ENCODE results near the gene ADCY2. TPM values are rescaled to one million over a fixed set of nuclear protein-coding genes. Genes with fewer than 3 reads are reported as not detected.
"Not testable (repeated sequence)": the region's sequence is repeated elsewhere in the genome, so short reads cannot be mapped to it uniquely, and the experiment has no call there.

The ADCY2 gene
- total RNA-seq, 8 experiments from 2014 or later, result 0.09 to 83.3 (median 8.9) TPM

DNA sequence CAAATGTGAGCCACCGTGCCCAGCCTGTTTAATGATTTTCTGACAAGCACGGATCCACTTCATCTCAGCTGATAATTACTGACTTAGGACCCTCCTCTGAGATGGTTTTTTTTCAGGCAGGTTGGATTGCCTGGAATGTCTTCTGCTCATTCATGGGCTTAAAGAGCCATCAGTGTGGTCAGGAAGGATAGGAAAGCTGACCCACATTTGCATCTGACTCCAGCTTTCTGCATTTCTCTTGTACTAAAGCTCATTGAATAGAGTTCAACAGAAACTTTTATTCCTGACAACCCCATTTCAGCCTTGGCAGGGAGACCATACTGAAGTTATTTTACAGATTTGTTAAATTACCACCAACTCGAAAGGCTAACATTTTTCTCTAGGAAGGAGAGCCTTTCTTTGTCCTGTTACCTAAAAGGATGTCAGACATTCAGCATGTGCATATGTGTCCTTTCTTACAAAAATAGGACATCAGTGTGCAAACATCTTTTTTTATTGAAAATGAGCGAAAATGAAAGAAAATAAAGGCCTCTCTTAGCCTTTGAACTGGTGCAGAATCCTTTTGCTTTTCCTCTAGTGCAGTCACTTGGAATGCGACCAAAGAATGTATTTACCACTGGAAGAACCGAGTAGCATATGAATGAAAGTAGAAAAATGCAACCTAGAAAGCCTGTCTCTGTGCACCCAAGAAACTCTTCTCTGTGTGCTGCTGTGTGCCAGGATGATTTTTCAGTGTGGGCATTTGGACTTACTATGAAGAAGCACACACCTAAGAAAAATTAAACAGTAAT is 26.6 kb downstream of the ADCY2 start:
- Histone ChIP-seq H3K4me3 (no peak overlapping the region), H3K27ac (no peak overlapping the region), H3K4me1 (replicated peaks in 1 of 2) (peaks cover 16 to 21% of the 10 kb centered on the region in 2 donors)
- in situ Hi-C loops (cut with MboI; ENCODE audit: low pct_unique_long_range_greater_than_20kb in 2 of 9, low sequenced_read_pairs in 9 of 9, unreplicated experiment in 9 of 9), result loop anchor here in 1 of 9 experiments (25.0 kb wide), 1 partner anchor 340 kb away; no protein-coding TSS in a partner anchor
- 13 to 56% (median 25%) methylated on average over 1 to 6 of the region's 6 CpGs for WGBS, 10 experiments
- ATAC-seq (replicated peaks in 6 of 8), result peak in 5 of 8 experiments; percentile 12 to 73 (median 40)

DNA sequence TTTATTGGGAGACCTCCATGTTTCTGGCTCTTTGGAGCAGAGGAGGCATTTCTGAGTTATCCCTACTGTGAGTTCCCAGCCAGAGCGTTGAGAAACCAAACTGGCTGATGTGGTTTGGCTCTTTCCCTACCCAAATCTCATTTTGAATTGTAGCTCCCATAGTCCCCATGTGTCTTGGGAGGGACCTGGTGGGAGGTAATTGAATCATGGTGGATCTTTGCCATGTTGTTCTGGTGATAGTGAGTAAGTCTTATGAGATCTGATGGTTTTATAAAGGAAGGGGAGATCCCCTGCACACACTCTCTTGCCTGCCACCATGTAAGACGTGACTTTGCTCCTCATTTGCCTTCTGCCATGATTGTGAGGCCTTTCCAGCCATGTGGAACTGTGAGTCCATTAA is 27.3 kb downstream of the ADCY2 start:
- not testable (repeated sequence) for H3K4me3 ChIP-seq; H3K27ac ChIP-seq; ATAC-seq (replicated peaks in 6 of 8)
- in situ Hi-C loops (cut with MboI; ENCODE audit: low pct_unique_long_range_greater_than_20kb in 2 of 9, low sequenced_read_pairs in 9 of 9, unreplicated experiment in 9 of 9), result loop anchor here in 1 of 9 experiments (25.0 kb wide), 1 partner anchor 339 kb away; no protein-coding TSS in a partner anchor
- peaks cover 16 to 19% of the 10 kb centered on the region in 2 donors for H3K4me1 ChIP-seq (replicated peaks in 1 of 2)
- 29 to 50% (median 40%) methylated on average over 1 of the region's 2 CpGs; no CpG with 5 or more reads in 7 of the 10 experiments for WGBS, 10 experiments

DNA sequence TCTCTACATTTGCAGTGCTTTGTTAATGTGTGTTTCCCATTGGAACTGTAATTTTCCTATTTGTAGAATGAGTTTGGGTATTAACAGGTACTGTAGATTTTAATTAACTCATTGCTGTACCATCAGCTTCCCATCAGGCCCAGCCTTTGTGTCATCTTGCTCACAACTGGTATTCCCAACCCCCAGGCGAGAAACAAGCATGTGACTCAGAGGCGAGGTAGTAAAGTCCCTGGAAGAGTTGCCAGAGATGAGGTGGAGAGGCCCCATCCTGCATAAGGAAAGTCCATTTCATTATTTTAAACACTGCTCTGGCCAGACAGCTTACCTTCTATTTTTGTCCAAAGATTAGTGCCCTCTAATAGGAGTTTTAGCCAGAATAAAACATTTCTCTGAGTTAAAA is 29.9 kb downstream of the ADCY2 start:
- H3K4me3 ChIP-seq, result no peak overlapping the region

DNA sequence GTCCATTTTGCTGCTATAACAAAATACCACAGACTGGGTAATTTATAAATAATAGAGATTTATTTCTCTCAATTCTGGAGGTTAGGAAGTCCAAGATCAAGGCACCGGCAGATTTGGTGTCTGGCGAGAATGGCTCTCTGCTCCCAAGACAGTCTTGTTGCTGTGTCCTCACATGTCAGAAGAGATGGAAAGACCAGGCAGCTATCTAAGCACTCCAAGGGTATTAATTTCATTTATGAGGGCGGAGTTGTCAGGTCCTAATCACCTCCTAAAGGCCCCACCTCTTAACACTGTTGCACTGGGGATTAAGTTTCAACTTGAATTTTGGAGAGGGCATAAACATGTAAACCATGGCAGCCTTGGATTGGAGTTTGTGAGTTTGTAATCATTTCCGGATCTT is 30.3 kb downstream of the ADCY2 start:
- Histone ChIP-seq H3K4me1 (replicated peaks in 1 of 2) (peaks cover 10 to 13% of the 10 kb centered on the region in 2 donors), H3K27ac (no peak overlapping the region), H3K4me3 (no peak overlapping the region)
- WGBS, 10 experiments, result 60 to 100% (median 90%) methylated on average over 2 to 3 of the region's 4 CpGs; no CpG with 5 or more reads in 3 of the 10 experiments
- ATAC-seq (replicated peaks in 6 of 8), result no peak
- in situ Hi-C loops (cut with MboI; ENCODE audit: low pct_unique_long_range_greater_than_20kb in 2 of 9, low sequenced_read_pairs in 9 of 9, unreplicated experiment in 9 of 9), result no loop called here

More for the DNA sequence above, 29.9 kb downstream of the ADCY2 start:
- in situ Hi-C loops (cut with MboI; ENCODE audit: low pct_unique_long_range_greater_than_20kb in 2 of 9, low sequenced_read_pairs in 9 of 9, unreplicated experiment in 9 of 9), result no loop called here
- peaks cover 14 to 17% of the 10 kb centered on the region in 2 donors for H3K4me1 ChIP-seq (replicated peaks in 1 of 2)
- ATAC-seq (replicated peaks in 6 of 8), result no peak
- H3K27ac ChIP-seq, result no peak overlapping the region
- WGBS, 10 experiments, result 10 to 100% (median 90%) methylated on average over 1 to 2 of the region's 2 CpGs; no CpG with 5 or more reads in 5 of the 10 experiments

DNA sequence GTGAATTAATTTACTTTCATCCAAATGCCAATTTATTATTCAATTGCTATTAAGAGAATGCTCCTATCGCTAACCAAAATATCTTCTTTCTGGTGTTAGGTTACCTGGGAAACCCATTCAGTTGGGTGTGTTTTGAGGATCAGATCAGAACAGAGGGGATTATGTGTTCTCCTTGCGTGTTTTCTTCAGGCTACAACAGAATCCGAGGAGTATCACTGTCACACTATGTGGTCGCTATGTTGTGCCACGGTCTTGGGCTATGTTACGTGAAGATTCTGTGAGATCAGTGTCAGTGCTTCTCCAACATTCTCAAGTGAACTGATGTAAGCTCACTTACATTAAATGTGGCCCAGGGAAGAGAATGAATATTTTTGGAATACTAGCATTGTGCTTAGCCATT is 39.0 kb downstream of the ADCY2 start:
- peak in 1 of 8 experiments; percentile 62 for ATAC-seq (replicated peaks in 6 of 8)
- WGBS, 10 experiments, result 0 to 100% (median 83%) methylated on average over 1 to 6 of the region's 6 CpGs; no CpG with 5 or more reads in 1 of the 10 experiments
- in situ Hi-C loops (cut with MboI; ENCODE audit: low pct_unique_long_range_greater_than_20kb in 2 of 9, low sequenced_read_pairs in 9 of 9, unreplicated experiment in 9 of 9), result no loop called here
- Histone ChIP-seq H3K4me1 (replicated peaks in 1 of 2) (no peaks in the 10 kb centered on the region), H3K27ac (no peak overlapping the region), H3K4me3 (no peak overlapping the region)

DNA sequence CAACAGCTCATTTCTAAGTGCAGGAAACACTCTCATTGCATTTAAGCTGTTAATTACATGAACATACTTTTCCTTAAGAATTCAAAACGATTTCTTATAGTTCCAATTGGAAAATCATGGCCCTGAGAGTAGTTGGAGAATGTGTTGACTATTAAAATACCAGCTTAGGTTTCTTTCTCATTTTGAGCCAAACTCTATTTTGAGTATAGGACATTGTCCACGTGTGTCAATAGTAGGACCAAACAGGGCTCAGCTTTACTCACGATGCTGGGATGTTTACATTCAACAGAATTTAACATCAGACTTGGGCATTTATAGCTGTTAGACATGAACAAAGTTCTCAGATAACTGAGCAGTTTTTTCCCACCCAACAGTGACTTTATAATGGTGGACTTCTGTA is 39.6 kb downstream of the ADCY2 start:
- no peak overlapping the region for H3K4me3 ChIP-seq
- ATAC-seq (replicated peaks in 6 of 8), result no peak
- in situ Hi-C loops (cut with MboI; ENCODE audit: low pct_unique_long_range_greater_than_20kb in 2 of 9, low sequenced_read_pairs in 9 of 9, unreplicated experiment in 9 of 9), result no loop called here
- H3K4me1 ChIP-seq (replicated peaks in 1 of 2), result no peaks in the 10 kb centered on the region
- WGBS, 10 experiments, result 12 to 96% (median 80%) methylated on average over 1 to 3 of the region's 3 CpGs; no CpG with 5 or more reads in 1 of the 10 experiments
- H3K27ac ChIP-seq, result no peak overlapping the region

- in situ Hi-C loops (cut with MboI; ENCODE audit: low pct_unique_long_range_greater_than_20kb in 2 of 9, low sequenced_read_pairs in 9 of 9, unreplicated experiment in 9 of 9), result no loop called here
- Histone ChIP-seq H3K4me3 (no peak overlapping the region), H3K27ac (no peak overlapping the region), H3K4me1 (replicated peaks in 1 of 2) (no peaks in the 10 kb centered on the region)
- WGBS, 10 experiments, result 87 to 100% (median 99%) methylated on average over 1 to 5 of the region's 8 CpGs; no CpG with 5 or more reads in 6 of the 10 experiments
- ATAC-seq (replicated peaks in 6 of 8), result no peak
Observed at GRCh38 chr5:7436521-7436920, 40.6 kb downstream of the ADCY2 start.

GRCh38 chr5:7437836-7438235 is 41.9 kb downstream of the ADCY2 start:
- H3K4me3 ChIP-seq, result no peak overlapping the region
- in situ Hi-C loops (cut with MboI; ENCODE audit: low pct_unique_long_range_greater_than_20kb in 2 of 9, low sequenced_read_pairs in 9 of 9, unreplicated experiment in 9 of 9), result no loop called here
- no peak for ATAC-seq (replicated peaks in 6 of 8)
- 25 to 100% (median 60%) methylated on average over 1 of the region's 1 CpG; no CpG with 5 or more reads in 2 of the 10 experiments for WGBS, 10 experiments
- no peak overlapping the region for H3K27ac ChIP-seq
- H3K4me1 ChIP-seq (replicated peaks in 1 of 2), result no peaks in the 10 kb centered on the region

DNA sequence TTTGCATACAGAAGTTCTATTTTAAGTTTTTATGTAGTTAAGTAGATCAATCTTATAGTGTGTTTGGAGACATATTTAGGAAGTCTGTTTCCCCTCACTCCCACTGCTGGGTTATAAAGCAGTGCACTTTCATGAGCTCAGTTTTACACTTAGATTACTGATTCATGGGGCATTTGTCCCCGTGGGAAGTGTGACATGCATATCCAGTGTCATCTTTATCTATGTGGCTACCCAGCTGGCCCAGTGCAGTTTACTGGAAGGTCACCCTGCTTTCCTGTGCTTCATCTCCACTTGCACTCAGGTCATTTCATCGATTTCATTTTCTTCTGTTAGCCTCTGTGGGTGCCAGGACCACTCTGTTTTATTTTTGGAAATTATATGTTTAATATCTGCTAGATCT is 49.1 kb downstream of the ADCY2 start:
- WGBS, 10 experiments, result 0 to 83% (median 44%) methylated on average over 1 to 2 of the region's 2 CpGs; no CpG with 5 or more reads in 2 of the 10 experiments
- Histone ChIP-seq H3K4me1 (replicated peaks in 1 of 2) (peaks cover 0 to 2% of the 10 kb centered on the region in 2 donors), H3K27ac (no peak overlapping the region)

DNA sequence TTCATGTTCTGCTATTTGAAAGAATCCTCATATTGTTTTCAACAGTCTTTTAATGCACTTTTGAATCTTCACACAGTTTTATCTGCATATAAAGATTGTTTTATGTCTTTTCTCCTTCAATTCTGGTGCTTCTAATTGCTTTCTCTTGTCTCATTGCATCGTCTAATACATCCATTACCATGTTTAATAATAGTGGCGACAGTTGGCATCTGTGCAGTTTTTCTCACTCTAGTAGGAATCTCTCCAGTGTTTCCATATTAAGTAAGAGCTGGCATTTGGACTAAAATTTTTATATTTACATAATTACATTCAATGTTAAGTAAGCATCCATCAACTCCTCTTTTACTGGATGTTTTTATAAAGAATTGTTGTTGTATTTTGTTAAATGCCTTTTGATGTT is 49.9 kb downstream of the ADCY2 start:
- Histone ChIP-seq H3K4me3 (no peak overlapping the region), H3K27ac (no peak overlapping the region), H3K4me1 (replicated peaks in 1 of 2) (peaks cover 0 to 2% of the 10 kb centered on the region in 2 donors)
- 7 to 92% (median 66%) methylated on average over 1 to 2 of the region's 2 CpGs for WGBS, 10 experiments
- in situ Hi-C loops (cut with MboI; ENCODE audit: low pct_unique_long_range_greater_than_20kb in 2 of 9, low sequenced_read_pairs in 9 of 9, unreplicated experiment in 9 of 9), result no loop called here
- no peak for ATAC-seq (replicated peaks in 6 of 8)

More for the DNA sequence above, 49.1 kb downstream of the ADCY2 start:
- H3K4me3 ChIP-seq, result no peak overlapping the region
- ATAC-seq (replicated peaks in 6 of 8), result no peak
- in situ Hi-C loops (cut with MboI; ENCODE audit: low pct_unique_long_range_greater_than_20kb in 2 of 9, low sequenced_read_pairs in 9 of 9, unreplicated experiment in 9 of 9), result no loop called here

DNA sequence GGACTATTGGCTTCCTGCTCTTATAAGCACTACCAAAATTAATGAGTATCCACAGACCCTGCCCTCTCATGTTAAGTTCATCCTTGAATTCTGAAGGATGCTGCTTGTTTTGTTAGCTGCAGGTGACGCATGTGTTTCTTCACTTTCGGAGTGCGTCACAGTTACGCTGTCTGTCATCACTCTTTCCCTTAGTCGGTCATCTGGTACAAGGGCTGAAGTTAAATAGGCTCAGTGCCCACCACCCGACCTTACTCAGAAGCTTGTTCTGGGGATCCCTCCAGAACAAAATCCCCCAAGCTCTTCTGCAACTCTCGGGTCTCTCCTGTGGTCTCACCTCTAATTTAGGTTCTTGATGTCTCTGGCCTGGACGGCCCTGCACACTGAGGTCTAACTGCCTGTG is 51.0 kb downstream of the ADCY2 start:
- Histone ChIP-seq H3K27ac (no peak overlapping the region), H3K4me3 (no peak overlapping the region), H3K4me1 (replicated peaks in 1 of 2) (peaks cover 0 to 2% of the 10 kb centered on the region in 2 donors)
- in situ Hi-C loops (cut with MboI; ENCODE audit: low pct_unique_long_range_greater_than_20kb in 2 of 9, low sequenced_read_pairs in 9 of 9, unreplicated experiment in 9 of 9), result no loop called here
- no peak for ATAC-seq (replicated peaks in 6 of 8)
- 71 to 100% (median 92%) methylated on average over 1 to 8 of the region's 8 CpGs; no CpG with 5 or more reads in 1 of the 10 experiments for WGBS, 10 experiments

GRCh38 chr5:7453947-7454346 is 58.0 kb downstream of the ADCY2 start:
- Histone ChIP-seq H3K27ac (no peak overlapping the region), H3K4me3 (no peak overlapping the region), H3K4me1 (replicated peaks in 1 of 2) (no peaks in the 10 kb centered on the region)
- ATAC-seq (replicated peaks in 6 of 8), result no peak
- 50 to 100% (median 100%) methylated on average over 1 to 2 of the region's 2 CpGs; no CpG with 5 or more reads in 1 of the 10 experiments for WGBS, 10 experiments
- in situ Hi-C loops (cut with MboI; ENCODE audit: low pct_unique_long_range_greater_than_20kb in 2 of 9, low sequenced_read_pairs in 9 of 9, unreplicated experiment in 9 of 9), result no loop called here

DNA sequence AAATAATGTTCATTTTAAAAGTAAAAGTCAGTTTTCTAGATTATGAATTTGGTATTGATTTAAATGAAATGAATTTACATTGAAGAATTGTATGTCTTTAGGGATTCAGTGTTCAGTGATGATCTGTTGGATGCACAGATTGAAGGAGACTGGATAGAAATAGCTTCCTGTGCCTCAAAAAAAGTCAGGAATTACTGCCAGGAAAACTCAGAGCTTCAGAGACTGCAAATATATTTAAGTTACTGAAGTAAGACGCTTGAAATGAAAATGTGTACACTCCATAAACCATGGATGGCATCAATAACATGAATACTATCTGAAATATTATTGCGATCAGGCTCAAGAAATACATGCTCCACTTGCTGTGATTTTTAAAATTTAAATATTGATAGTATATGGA is 60.3 kb downstream of the ADCY2 start:
- H3K4me1 ChIP-seq (replicated peaks in 1 of 2), result no peaks in the 10 kb centered on the region
- ATAC-seq (replicated peaks in 6 of 8), result no peak
- no peak overlapping the region for H3K4me3 ChIP-seq
- in situ Hi-C loops (cut with MboI; ENCODE audit: low pct_unique_long_range_greater_than_20kb in 2 of 9, low sequenced_read_pairs in 9 of 9, unreplicated experiment in 9 of 9), result no loop called here
- no peak overlapping the region for H3K27ac ChIP-seq
- WGBS, 10 experiments, result 48 to 100% (median 72%) methylated on average over 1 to 2 of the region's 2 CpGs; no CpG with 5 or more reads in 2 of the 10 experiments
